ENCODE data around the gene NMT1. TPM values are rescaled to one million over a fixed set of nuclear protein-coding genes. Genes with fewer than 3 reads are reported as not detected.
A peak's percentile ranks its signal among the peaks of the same experiment; 100 is the strongest.

NMT1 gene
- total RNA-seq, 1 experiment from 2014 or later: 103 TPM

DNA sequence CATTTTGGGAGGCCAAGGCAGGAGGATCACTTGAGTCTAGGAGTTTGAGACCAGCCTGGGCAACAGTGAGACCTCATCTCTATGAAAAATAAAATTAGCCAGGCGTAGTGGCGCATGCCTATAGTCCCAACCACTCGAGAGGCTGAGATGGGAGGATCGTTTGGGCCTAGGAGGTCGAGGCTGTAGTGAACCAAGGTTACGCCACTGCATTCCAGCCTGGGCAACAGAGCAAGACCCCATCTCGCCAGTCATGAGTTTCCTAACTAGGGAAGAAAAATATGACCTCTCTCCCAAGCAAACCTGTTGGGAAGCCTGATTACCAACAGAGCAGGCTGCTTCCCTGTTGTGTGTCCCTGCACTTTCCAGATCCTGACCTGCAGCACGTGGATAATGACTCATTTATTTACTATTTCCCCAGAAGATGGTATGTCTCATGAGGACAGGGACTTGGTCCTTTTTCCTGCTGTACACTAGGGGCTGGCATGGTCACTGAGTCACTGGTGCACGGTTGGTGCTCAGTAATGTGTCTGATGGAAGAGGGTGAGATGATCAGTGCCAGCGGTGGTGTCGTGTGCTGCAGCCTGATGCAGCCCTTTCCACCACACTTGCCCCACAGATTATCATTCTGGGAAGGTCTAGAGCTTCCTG, 30.8 kb downstream of the NMT1 start:
- Histone ChIP-seq H3K36me3 (peaks cover 88% of the 10 kb centered on the region), H3K27me3 (no peaks in the 10 kb centered on the region)
- DNase-seq: peak; percentile 28

DNA sequence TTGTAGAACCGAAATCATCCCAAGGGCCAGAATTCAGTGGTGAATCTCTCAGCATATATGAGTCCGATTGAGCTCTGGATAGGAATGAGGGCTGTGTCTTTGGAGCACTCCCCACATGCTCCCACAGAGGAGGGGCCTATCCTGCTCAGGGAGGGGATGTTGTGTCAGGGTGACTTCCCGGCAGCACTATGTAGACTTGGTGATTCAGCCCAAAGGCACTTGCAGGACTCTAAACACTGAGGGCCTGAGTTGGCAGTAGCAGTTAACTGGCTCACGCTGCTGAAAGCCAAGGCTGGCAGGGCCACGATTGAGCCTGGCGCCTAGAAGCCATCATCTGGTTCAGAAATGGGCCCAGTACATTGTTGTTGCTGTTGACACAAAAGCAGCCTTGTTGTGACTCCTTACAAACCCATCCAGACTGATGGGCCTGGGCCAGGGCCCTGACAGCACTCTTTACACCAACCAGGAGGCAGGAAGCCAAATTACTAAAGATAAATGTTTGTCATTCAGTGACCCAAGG, 31.9 kb downstream of the NMT1 start:
- peaks cover 3% of the 10 kb centered on the region for H3K9me3 ChIP-seq
- H3K36me3 ChIP-seq: peaks cover 89% of the 10 kb centered on the region
- H3K27me3 ChIP-seq: no peaks in the 10 kb centered on the region
- H3K4me3 ChIP-seq: no peak overlapping the region
- DNase-seq: peak; percentile 99

More for the DNA sequence above, 30.8 kb downstream of the NMT1 start:
- Histone ChIP-seq H3K4me3 (no peak overlapping the region), H3K9me3 (peaks cover 3% of the 10 kb centered on the region)

DNA sequence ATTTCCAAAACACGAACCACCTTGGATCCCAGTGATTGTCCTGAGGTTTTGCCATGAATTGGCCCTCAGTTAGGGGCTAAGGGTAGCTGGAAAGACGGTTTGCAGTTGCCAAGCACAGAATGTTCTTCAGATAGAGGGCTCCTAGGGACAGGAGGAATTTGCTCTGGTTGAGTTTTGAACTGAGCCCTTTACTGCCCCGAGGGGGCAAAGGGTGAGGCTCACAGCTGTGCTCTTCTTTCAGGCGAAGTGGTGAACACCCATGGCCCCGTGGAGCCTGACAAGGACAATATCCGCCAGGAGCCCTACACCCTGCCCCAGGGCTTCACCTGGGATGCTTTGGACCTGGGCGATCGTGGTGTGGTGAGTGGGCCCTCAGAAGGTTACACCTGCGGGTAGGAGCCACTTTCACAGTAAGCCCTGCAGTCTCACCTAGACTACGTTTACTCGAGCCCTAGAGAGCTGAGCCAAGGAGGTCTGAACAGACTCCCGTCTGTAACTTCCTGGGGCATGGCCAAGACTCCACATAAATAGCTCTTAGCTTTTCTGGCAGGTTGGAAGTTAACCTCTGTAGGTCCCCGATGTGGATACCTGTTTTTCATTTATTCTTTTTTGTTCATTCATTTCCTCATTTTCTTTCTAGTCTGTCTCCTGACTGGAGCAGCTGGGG, 32.5 kb downstream of the NMT1 start:
- H3K36me3 ChIP-seq: peaks cover 89% of the 10 kb centered on the region
- no peak overlapping the region for H3K4me3 ChIP-seq
- H3K9me3 ChIP-seq: peaks cover 3% of the 10 kb centered on the region
- no peaks in the 10 kb centered on the region for H3K27me3 ChIP-seq
- no peak for DNase-seq

DNA sequence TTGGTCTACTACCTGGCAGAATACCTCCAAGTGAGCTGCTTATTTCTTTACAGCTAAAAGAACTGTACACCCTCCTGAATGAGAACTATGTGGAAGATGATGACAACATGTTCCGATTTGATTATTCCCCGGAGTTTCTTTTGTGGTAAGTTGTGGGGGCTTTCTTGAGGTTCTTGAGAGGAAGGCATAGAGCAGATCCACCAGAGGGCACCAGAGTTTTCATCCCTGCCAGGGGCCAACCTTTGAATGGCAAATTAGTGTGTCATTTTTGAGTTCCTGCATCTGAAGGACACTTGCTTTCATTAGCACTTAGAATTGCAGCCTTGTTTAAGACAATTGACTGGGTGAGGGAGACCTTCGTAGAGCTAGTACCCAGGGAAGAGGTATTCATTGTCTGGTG, 35.0 kb downstream of the NMT1 start:
- peaks cover 86% of the 10 kb centered on the region for H3K36me3 ChIP-seq
- H3K9me3 ChIP-seq: peaks cover 3% of the 10 kb centered on the region
- H3K4me3 ChIP-seq: no peak overlapping the region
- H3K27me3 ChIP-seq: no peaks in the 10 kb centered on the region
- no peak for DNase-seq

DNA sequence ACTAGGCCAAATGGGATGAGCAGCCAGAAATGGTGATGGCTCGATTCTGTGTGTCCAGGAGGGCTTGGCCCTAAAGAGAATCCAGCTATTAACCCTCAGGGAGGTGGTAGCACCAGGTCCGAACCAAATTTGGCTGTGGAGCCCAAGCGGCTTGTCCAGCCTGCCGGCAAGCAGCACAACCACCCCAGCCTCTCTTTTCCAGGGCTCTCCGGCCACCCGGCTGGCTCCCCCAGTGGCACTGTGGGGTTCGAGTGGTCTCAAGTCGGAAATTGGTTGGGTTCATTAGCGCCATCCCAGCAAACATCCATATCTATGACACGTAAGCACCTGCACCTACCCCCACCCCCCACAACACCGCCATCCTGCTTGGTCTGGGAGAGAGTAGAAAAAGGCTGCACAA, 35.8 kb downstream of the NMT1 start:
- Histone ChIP-seq H3K4me3 (no peak overlapping the region), H3K36me3 (peaks cover 85% of the 10 kb centered on the region), H3K27me3 (no peaks in the 10 kb centered on the region), H3K9me3 (peaks cover 2% of the 10 kb centered on the region; the same call in 1 of the 2 replicates)
- DNase-seq: no peak

DNA sequence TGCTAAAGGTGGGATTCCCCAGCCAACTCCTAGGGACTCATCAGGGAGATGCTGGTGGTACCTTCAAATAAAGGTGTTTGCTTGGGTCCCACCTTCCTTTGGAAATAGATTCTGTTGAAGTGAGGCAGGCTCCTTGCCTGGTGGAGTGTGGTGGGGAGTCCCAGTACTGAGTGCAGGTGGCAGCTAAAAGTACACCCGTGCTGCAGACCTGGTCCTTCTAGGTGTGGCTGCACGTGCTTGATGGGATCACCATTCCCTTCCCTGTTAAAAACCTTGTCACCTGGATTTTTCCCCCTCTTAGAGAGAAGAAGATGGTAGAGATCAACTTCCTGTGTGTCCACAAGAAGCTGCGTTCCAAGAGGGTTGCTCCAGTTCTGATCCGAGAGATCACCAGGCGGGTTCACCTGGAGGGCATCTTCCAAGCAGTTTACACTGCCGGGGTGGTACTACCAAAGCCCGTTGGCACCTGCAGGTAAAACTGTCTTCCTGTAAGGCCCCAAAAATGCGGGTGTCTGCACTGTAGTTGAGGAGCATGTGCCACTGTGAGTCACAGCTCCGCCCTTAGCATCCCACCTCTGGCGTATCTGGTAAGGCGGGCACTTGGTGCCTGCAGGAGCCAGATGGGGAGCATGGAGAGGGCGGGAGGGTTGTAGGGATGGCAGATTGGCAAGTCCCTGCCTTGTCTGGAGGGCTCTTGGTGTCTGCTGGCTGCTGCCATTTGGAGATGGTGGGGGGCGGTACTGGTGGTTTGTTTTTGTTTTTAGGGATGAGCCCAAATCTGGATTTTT, 37.2 kb downstream of the NMT1 start:
- DNase-seq: no peak
- H3K9me3 ChIP-seq: no peaks in the 10 kb centered on the region
- H3K27me3 ChIP-seq: no peaks in the 10 kb centered on the region
- H3K4me3 ChIP-seq: no peak overlapping the region
- H3K36me3 ChIP-seq: peaks cover 95% of the 10 kb centered on the region

DNA sequence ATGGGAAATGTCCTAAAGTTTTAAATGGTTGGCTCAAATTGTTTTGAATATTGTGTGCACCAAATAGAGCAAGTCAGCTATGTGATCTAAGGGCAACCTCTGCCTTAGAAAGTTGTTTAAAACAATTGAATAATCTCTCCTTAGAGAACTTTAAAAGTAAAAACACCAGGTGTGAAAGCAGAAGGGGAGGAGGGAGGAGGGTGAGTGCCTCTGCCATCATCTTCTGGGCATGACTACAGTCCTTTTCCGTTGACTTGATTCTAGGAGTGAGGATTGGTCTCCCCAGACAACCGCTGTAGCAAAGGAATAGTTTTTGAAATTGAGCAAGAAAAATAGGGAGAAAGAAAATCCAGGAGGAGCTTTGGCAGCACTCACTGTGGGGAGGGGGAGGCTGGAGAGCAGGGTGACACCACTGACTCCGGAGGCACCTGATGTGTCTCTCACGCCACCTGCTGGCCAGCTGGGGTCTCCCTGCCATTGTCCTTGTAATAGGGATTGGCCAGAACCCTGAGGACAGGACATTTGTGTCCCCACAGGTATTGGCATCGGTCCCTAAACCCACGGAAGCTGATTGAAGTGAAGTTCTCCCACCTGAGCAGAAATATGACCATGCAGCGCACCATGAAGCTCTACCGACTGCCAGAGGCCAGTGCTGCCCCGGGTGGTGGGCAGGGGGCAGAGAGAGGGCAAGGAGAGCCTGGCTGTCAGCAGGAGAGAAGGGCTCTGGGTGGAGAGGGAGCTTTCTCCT, 37.9 kb downstream of the NMT1 start:
- H3K4me3 ChIP-seq: no peak overlapping the region
- peaks cover 96% of the 10 kb centered on the region for H3K36me3 ChIP-seq
- peak; percentile 79 for DNase-seq

DNA sequence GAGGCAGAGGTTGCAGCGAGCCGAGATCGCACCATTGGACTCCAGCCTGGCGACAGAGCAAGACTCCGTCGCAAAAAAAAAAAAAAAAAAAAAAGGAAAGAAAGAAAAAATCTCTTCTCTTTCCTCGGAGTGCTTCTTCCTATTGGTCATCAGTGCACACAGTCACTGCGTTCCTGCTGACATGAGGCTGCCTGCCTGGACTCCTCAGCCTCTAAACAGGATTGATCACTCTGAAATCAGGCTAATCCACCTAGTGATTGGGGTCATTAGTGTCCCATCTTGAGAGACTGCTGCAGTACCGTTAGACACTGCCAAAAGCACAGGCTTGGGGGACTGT, 40.4 kb downstream of the NMT1 start:
- Histone ChIP-seq H3K4me3 (no peak overlapping the region), H3K36me3 (peaks cover 94% of the 10 kb centered on the region), H3K9me3 (no peaks in the 10 kb centered on the region), H3K27me3 (no peaks in the 10 kb centered on the region)
- no peak for DNase-seq

More for the DNA sequence above, 37.9 kb downstream of the NMT1 start:
- H3K27me3 ChIP-seq: no peaks in the 10 kb centered on the region
- no peaks in the 10 kb centered on the region for H3K9me3 ChIP-seq

DNA sequence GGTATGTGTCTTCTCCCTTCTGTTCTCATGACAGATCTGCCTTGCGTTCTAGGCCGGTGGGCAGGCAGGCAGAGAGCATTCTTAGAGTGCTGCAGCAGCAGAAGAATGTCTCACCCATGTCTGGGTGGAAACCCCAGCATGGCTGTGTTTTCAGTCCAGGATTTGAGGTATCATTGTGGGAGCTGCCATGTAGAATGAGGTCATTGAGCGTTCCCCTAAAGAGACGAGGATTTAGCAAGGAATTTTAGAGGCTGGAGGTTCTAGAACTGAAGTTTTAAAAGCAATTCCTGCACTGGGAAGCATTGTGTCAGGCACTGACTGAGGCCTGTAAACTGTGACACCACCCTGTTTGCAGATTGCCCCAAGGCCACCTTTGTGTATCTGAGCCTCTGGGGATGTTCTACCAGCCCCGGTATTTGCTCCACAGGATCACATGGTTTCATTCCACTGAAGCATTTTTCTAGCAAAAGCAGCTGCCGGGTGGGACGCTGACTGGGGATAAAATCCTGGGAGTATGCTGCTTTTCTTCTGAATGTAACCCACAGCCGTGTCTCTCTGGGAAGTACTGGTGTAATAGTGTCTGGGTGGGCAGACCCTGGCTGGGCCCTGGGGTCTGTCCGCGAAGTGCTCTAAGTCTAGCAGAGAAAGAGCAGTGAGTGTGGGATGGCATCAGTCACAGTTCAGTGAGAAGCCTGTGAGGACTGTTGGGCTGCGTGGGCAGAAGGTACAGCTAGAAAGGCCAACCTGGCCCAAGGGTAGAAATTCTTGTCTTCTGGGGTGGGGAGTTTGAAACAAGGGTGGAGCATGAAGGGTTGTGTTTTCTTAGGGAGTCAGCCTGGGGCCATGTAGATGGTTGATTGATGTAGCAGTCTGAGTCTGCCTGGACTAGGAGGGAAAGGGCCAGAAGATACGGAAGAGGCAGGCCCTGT, 41.0 kb downstream of the NMT1 start:
- Histone ChIP-seq H3K9me3 (no peaks in the 10 kb centered on the region), H3K4me3 (no peak overlapping the region), H3K36me3 (peaks cover 94% of the 10 kb centered on the region), H3K27me3 (no peaks in the 10 kb centered on the region)
- DNase-seq: no peak

DNA sequence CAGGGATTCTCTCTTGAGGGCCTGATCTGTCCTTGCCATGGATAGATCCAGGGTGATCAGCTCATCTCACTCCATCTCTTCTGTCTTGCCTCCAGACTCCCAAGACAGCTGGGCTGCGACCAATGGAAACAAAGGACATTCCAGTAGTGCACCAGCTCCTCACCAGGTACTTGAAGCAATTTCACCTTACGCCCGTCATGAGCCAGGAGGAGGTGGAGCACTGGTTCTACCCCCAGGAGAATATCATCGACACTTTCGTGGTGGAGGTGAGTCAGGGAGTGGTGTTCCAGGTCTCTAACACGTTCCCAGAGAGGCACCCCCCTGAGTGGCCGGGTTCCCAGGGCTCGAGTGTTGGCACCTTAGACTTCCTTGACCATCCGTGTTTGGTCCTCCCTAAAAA, 41.7 kb downstream of the NMT1 start:
- Histone ChIP-seq H3K27me3 (no peaks in the 10 kb centered on the region), H3K9me3 (no peaks in the 10 kb centered on the region), H3K36me3 (peaks cover 94% of the 10 kb centered on the region), H3K4me3 (no peak overlapping the region)
- DNase-seq: no peak

DNA sequence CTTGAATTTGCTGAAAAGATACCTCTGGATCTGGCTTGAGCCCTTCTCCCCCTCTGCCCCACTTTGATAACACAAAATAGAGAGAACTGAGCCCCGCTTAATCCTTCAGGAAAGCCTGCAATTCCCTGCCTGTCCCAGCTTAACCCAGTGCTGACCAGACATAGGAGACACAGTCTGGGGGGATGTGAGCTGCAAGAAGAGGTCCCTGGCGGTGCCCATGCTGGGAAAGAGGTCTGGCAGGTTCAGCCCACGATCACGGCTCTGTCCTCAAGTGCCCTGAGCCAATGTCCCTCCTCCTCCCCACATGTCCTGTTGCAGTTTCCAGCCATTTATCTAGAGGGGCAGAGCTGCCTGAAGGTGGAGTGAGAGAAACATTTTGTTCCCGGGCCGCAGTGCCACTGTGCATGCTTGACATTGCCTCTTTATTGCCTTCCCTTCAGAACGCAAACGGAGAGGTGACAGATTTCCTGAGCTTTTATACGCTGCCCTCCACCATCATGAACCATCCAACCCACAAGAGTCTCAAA, 42.2 kb downstream of the NMT1 start:
- Histone ChIP-seq H3K36me3 (peaks cover 94% of the 10 kb centered on the region), H3K4me3 (no peak overlapping the region), H3K9me3 (no peaks in the 10 kb centered on the region), H3K27me3 (no peaks in the 10 kb centered on the region)
- no peak for DNase-seq

DNA sequence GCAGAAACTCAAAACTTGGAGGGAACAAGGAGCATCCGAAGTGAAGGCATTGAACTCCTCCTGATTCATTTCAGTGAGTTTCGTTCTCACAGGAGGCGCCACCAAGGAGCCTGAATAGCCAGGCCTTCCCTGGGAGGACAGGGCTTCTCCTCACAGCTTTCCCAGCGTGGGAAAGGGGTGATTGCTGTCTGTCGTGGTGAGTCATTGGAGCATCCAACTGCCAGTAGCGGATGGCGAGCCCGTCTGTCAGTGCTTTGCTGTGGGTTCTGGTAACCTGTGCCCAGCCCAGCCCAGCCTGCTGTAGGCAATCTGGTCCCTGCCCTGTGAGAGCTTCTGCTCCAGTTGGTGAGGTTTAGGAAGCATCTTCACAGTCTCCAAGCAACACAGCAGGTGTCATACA, 42.9 kb downstream of the NMT1 start:
- DNase-seq: no peak
- no peaks in the 10 kb centered on the region for H3K9me3 ChIP-seq
- no peak overlapping the region for H3K4me3 ChIP-seq
- H3K36me3 ChIP-seq: peaks cover 94% of the 10 kb centered on the region
- H3K27me3 ChIP-seq: no peaks in the 10 kb centered on the region

DNA sequence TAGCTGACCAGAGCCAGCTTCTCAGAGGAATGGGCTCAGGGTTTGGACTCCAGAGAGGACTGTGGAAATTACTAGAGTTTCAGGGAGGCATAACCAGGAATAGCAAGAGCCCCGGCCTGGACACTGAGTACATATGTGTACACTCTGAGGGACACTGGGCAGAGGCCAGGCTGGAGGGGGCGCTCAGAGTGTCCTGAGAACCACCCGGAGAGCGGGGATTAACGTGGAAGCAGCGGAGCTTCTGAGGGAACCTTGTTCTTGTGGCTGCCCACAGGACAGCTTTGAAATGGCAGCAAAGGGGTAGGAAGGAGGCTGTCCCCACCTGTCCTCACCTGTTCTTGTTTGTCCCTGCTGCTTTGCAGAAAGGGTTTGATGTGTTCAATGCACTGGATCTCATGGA, 43.4 kb downstream of the NMT1 start:
- DNase-seq: no peak
- H3K4me3 ChIP-seq: no peak overlapping the region
- no peaks in the 10 kb centered on the region for H3K9me3 ChIP-seq
- peaks cover 94% of the 10 kb centered on the region for H3K36me3 ChIP-seq
- no peaks in the 10 kb centered on the region for H3K27me3 ChIP-seq

DNA sequence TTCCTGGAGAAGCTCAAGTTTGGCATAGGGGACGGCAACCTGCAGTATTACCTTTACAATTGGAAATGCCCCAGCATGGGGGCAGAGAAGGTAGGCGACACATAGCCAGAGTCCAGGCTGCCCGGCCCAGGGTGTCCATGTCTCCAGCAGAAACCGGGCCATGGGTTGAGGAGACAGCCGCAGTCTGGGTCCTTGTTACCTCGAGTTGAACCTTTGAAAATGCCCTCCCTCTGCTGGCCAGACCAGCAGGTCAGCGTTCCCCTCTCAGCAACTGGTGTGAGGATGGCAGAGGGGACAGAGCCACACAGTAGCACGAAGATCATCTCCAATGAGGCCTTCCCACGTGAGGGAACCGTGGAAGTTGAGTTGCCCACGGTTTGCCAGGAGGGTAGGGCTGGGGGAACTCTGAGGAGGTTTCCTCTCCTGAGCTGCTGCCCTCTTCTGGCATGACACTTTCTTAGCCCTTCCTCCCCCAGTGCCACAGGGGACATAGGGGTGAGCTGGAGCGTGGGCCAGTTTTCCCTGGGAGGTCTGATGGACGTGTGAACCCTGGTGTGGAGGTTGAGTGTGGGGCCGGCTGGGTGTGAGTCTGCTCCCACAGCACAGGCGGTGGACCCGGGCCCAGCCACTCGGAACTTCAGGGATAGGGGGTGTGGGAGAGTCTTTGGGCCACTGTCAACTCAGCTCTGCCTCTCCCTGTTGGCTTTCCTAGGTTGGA, 43.9 kb downstream of the NMT1 start:
- no peaks in the 10 kb centered on the region for H3K9me3 ChIP-seq
- no peak for DNase-seq
- H3K27me3 ChIP-seq: no peaks in the 10 kb centered on the region
- H3K36me3 ChIP-seq: peaks cover 88% of the 10 kb centered on the region
- H3K4me3 ChIP-seq: no peak overlapping the region

DNA sequence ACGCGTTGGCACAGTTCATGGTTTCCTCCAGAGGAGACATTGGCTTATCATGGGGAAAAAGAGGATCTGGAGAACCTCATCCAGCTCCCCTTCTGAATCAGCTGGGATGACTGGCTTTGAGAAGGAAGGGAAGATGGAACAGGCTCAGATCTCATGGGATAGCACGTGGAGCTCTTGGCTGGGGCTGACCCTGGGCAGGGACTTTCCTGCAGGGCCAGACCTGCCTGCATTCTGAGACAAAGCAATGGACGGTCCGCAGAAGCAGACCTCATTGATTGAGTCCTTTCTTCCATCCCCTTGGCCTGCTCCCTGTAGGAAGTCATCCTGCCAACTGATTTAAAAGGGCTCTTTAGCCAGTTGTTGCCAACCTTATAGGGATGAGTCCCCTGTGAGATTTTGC, 45.0 kb downstream of the NMT1 start:
- Histone ChIP-seq H3K9me3 (no peaks in the 10 kb centered on the region), H3K4me3 (no peak overlapping the region), H3K36me3 (peaks cover 80% of the 10 kb centered on the region), H3K27me3 (no peaks in the 10 kb centered on the region)
- no peak for DNase-seq

Data from MG63 (cell line).